Measurements from ENCODE around the gene SLC1A7. TPM values are rescaled to one million over a fixed set of nuclear protein-coding genes. Genes with fewer than 3 reads are reported as not detected.

Gene SLC1A7
- total RNA-seq, 1 donor from 2014 or later: not detected

DNA sequence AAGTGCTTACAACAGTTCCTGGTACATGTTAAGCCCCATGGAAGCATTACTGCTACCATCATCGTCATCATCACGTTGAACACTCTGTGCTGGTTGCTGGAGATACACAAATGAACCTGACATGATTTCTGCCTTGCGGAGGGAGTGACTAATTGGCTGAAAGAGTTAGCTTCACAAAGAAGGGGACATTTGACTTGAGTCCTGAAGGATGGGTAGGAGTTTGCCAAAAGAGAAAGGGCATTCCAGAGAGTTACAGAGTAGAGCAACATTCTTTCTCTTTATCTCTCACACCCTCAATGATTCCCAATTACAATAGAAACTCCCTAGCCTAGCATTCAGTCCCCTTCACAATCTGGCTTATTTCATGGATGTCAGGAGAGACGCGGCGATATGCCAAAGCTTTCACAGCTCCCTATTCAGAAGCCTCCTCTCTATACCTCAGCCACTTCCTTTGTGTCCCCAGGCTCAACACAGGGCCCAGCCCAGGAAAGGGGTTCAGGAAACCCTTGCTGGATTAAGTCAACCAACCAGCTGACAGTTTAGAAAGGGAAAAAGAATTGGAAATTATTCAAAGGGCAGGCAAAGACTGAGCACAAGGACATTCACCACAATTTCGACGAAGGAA, 38.0 kb downstream of the SLC1A7 start:
- DNase-seq (ENCODE audit: low spot score): no peak
- H3K27ac Mint-ChIP-seq: no peak overlapping the region
- intact Hi-C loops (cut with micrococcal nuclease): no loop called here
- no peaks in the 10 kb centered on the region for H3K36me3 Mint-ChIP-seq (ENCODE audit: low read depth)
- H3K9me3 Mint-ChIP-seq: no peaks in the 10 kb centered on the region
- H3K4me1 Mint-ChIP-seq (ENCODE audit: low read depth): peaks cover 18% of the 10 kb centered on the region
- peaks cover 4% of the 10 kb centered on the region for H3K27me3 Mint-ChIP-seq (ENCODE audit: low read depth)
- no peak overlapping the region for H3K4me3 Mint-ChIP-seq (ENCODE audit: low read depth)

DNA sequence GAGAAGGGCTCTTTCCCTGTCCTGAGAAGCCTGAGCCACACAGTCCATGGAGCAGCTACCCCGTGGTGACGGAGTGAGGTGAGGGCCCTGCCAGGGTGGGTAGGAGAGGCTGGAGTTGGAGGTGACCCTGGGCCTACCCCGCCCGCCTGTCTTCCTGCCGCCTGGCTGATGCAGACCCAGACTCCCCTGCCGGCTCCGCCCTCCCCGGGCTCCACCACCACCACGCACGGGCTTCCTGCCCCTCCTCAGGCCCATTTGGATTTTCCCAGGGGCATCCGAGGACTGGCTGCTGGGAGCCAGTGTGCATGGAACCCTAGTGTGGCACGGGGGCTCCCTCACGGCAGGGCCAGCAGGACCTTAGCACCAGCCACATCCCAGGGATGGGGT, 47.9 kb downstream of the SLC1A7 start:
- Mint-ChIP-seq H3K4me3 (ENCODE audit: low read depth) (no peak overlapping the region), H3K9me3 (no peaks in the 10 kb centered on the region), H3K4me1 (ENCODE audit: low read depth) (no peaks in the 10 kb centered on the region), H3K27ac (no peak overlapping the region), H3K36me3 (ENCODE audit: low read depth) (no peaks in the 10 kb centered on the region), H3K27me3 (ENCODE audit: low read depth) (no peaks in the 10 kb centered on the region)
- intact Hi-C loops (cut with micrococcal nuclease): no loop called here
- DNase-seq (ENCODE audit: low spot score): no peak

DNA sequence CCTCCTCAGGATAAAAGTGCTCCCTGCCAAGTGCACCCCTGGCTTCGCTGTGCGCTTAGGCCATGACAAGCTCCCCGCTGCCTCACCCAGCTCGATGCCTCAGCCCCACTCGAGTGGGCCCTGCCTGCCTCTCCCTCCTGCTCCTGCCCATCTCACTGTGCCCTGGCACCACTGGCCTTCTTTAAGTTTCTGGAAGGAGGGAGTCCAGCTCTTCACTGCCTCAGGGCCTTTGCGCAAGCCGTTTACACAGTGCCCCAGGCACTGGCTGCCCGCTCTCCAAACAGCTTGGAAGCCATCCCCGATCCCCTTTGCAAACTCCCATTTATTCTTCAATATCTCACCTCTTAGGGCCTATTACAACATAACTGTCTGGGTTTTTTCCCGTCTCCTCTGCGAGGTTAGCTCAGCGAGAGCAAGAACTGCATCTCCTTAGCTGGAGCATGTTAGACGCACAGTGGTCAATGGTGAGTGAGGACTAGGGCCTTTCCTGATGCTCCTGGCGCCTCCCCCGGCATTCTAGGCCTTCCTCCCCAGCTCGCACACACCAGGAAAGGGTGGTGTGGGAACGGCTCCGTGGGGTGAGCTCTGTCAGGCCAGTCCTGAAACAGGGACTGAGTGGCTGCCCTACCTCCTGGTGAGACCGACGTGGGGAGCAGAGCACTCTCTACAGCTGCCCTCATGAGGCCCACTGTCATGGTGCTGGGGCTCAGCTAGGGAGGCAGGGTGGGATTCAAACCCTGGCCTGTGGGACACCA, 48.5 kb downstream of the SLC1A7 start:
- Mint-ChIP-seq H3K27ac (no peak overlapping the region), H3K9me3 (no peaks in the 10 kb centered on the region), H3K4me1 (ENCODE audit: low read depth) (no peaks in the 10 kb centered on the region), H3K36me3 (ENCODE audit: low read depth) (no peaks in the 10 kb centered on the region), H3K27me3 (ENCODE audit: low read depth) (no peaks in the 10 kb centered on the region), H3K4me3 (ENCODE audit: low read depth) (no peak overlapping the region)
- no peak for DNase-seq (ENCODE audit: low spot score)
- intact Hi-C loops (cut with micrococcal nuclease): no loop called here

DNA sequence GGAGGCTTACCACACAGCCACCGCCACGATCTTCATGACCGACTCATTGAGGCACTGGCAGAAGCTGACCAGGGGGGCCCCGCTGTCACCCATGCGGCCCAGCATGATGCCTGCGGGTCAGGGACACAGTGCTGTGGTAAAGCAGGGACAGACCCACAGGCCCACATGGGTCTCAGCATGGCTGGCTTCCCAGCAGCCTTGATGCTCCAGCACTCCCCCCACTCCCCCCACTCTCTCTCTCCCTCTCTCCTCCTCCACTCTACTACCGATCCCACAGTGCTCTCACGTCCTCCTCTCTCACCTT, 49.0 kb downstream of the SLC1A7 start:
- no peaks in the 10 kb centered on the region for H3K36me3 Mint-ChIP-seq (ENCODE audit: low read depth)
- H3K4me3 Mint-ChIP-seq (ENCODE audit: low read depth): no peak overlapping the region
- H3K9me3 Mint-ChIP-seq: no peaks in the 10 kb centered on the region
- no peak overlapping the region for H3K27ac Mint-ChIP-seq
- H3K27me3 Mint-ChIP-seq (ENCODE audit: low read depth): no peaks in the 10 kb centered on the region
- H3K4me1 Mint-ChIP-seq (ENCODE audit: low read depth): no peaks in the 10 kb centered on the region
- no peak for DNase-seq (ENCODE audit: low spot score)
- intact Hi-C loops (cut with micrococcal nuclease): no loop called here

DNA sequence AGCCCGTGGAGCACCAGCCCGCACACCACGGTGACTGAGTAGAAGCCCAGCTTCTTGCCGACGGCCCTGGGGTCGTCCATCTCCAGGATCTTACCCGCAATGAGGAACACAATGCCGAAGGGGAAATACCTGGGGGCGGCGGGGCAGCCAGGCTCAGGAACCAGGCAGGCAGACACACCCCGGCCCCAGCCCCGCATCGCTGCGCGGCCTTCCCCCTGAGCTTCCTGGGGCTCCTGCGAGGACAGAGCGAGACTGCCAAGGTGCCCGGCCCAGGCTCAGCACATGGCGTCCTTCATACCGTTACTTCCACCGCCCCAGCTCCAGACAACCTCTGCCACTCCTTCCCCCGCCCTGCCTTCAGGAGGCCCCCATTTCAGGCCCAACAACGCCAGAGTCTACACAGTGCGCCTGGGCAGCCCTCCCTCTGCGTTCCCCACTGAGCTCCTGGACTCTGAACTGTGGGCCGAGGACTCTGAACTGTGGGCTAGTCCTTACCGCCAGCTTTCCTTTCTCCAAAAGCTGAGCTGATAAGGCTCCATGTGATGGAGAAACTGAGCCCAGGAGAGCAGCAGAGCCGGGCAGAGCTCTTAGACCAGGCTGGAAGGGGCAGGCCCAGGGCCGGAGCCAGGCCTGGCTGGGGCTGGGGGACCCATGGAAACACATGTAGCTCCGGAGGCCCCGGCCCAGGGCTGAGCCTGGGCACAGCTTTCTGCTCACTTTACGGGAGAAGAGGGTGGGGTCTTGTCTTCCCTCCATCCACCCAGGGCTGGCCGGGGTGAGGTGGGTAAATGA, 49.6 kb downstream of the SLC1A7 start:
- intact Hi-C loops (cut with micrococcal nuclease): no loop called here
- Mint-ChIP-seq H3K27me3 (ENCODE audit: low read depth) (no peaks in the 10 kb centered on the region), H3K27ac (no peak overlapping the region), H3K9me3 (no peaks in the 10 kb centered on the region), H3K36me3 (ENCODE audit: low read depth) (no peaks in the 10 kb centered on the region), H3K4me3 (ENCODE audit: low read depth) (no peak overlapping the region), H3K4me1 (ENCODE audit: low read depth) (no peaks in the 10 kb centered on the region)
- no peak for DNase-seq (ENCODE audit: low spot score)

DNA sequence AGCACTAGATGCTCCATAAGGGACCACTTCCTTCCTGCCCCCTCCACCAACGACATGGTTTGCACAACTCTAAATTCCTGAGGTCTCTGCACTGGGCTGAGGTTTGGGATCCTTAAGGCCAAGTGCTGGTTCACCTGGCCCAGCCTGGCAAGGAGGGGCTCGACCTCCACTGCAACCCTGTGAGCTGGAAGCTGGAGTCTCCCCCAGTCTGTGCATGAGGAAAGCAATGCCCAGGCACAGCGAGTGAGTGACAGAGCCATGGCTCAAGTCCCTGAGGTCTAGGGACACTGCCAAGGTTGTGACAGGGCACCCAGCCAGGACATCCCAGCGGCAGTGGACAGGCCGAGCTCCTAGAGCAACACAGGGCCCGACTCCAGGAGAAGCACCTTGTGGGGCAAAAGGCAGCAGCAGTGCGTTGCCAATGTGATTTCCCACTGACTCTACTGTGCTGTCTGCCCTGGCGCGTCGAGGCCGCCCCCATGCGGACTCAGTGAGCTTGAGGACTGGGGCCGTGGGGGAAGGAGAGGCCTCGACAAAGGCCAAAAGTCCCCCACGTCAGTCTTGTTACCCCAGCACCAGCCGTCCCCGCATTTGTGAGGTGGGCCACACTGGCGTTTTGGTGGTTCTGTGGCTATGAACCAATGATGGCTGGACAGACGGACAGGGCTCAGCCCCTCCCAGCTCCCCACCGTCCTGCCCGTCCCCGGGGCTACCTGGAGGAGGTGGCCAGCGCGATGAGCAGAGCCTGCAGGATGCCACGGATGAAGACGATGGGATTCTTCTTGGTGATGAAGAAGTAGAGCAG, 50.4 kb downstream of the SLC1A7 start:
- H3K36me3 Mint-ChIP-seq (ENCODE audit: low read depth): no peaks in the 10 kb centered on the region
- DNase-seq (ENCODE audit: low spot score): no peak
- intact Hi-C loops (cut with micrococcal nuclease): no loop called here
- no peak overlapping the region for H3K4me3 Mint-ChIP-seq (ENCODE audit: low read depth)
- H3K27ac Mint-ChIP-seq: no peak overlapping the region
- no peaks in the 10 kb centered on the region for H3K9me3 Mint-ChIP-seq
- H3K27me3 Mint-ChIP-seq (ENCODE audit: low read depth): no peaks in the 10 kb centered on the region
- H3K4me1 Mint-ChIP-seq (ENCODE audit: low read depth): no peaks in the 10 kb centered on the region

DNA sequence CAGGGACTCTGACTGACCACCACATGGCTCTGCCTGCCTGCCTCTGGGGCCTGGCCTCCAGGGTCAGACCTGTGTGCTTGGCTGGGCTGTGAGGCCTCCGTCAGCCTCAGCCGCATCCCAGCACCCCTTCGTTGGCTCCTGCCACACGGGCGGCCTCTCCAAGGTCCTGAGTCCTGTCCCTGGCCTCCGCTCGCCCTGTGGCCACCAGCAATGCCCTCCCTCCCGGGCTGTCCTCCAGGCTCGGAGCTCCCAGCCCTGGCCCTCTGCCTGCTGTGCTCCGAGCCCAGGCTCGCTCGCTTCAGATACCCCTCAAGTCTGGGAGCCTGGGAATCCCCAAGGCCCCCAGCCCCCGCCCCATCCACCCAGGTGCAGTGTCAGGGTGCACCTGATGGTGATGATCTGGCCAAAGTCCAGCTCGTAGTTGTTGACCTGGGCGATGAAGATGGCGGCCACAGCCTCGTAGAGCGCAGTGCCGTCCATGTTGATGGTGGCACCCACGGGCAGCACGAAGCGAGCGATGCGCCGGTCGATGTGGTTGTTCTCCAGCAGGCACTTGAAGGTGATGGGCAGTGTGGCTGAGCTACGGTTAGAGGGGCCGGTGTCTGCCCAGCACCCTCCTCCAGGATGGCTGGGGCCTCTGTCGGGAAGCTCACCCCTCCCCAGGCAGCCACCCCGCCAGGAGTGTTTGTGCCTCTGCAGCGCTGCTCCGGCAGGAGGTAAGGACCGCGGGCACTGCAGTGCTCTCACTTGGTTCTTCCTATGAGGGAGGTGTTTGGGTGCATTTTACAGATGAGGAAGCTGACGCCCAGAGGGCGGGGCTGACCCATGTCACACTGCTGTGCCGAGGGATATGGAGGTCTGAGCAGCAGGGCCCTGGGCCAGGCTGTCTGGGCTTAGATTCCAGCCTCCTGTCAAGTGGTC, 52.0 kb downstream of the SLC1A7 start:
- no peaks in the 10 kb centered on the region for H3K9me3 Mint-ChIP-seq

DNA sequence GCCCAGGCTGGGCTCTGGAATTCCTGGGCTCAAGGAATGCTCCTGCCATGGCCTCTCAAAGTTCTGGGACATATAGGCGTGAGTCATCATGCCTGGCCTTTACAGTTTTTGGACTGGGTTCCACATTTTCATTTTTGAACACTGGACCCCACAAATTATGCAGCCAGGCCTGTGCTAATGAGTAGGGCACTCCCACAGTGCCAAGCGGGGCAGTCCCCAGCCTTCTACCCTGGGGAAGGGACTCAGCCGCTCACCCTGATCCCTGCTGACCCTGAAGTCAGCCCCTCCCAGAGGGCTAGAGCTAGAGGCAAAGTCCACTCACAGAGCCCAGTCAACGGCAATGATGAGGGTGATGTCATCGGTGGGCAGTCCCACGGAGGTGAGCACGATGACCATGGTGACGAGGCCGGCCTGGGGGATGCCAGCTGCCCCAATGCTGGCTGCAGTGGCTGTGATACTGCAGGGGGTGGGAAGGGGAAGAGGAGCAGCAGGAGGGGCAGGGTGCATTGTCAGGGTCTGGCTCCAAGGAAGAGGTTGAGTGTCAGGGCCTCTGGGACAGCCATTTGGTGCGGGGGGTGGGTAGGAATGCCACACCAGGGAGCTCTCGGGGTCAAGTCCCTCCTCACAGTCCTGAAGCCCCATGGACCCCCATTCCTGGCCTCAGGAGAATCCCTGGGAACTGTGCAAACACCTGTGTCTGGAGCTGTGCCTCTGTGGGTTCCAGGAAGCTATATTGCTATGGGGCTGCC, 52.8 kb downstream of the SLC1A7 start:
- H3K27me3 Mint-ChIP-seq (ENCODE audit: low read depth): no peaks in the 10 kb centered on the region
- H3K4me3 Mint-ChIP-seq (ENCODE audit: low read depth): no peak overlapping the region
- no peak overlapping the region for H3K27ac Mint-ChIP-seq
- intact Hi-C loops (cut with micrococcal nuclease): no loop called here
- H3K36me3 Mint-ChIP-seq (ENCODE audit: low read depth): no peaks in the 10 kb centered on the region
- no peak for DNase-seq (ENCODE audit: low spot score)
- H3K9me3 Mint-ChIP-seq: no peaks in the 10 kb centered on the region
- H3K4me1 Mint-ChIP-seq (ENCODE audit: low read depth): no peaks in the 10 kb centered on the region

More for the DNA sequence above, 52.0 kb downstream of the SLC1A7 start:
- H3K4me1 Mint-ChIP-seq (ENCODE audit: low read depth): no peaks in the 10 kb centered on the region
- H3K27ac Mint-ChIP-seq: no peak overlapping the region
- H3K27me3 Mint-ChIP-seq (ENCODE audit: low read depth): no peaks in the 10 kb centered on the region
- intact Hi-C loops (cut with micrococcal nuclease): no loop called here
- H3K4me3 Mint-ChIP-seq (ENCODE audit: low read depth): no peak overlapping the region
- DNase-seq (ENCODE audit: low spot score): no peak
- no peaks in the 10 kb centered on the region for H3K36me3 Mint-ChIP-seq (ENCODE audit: low read depth)

DNA sequence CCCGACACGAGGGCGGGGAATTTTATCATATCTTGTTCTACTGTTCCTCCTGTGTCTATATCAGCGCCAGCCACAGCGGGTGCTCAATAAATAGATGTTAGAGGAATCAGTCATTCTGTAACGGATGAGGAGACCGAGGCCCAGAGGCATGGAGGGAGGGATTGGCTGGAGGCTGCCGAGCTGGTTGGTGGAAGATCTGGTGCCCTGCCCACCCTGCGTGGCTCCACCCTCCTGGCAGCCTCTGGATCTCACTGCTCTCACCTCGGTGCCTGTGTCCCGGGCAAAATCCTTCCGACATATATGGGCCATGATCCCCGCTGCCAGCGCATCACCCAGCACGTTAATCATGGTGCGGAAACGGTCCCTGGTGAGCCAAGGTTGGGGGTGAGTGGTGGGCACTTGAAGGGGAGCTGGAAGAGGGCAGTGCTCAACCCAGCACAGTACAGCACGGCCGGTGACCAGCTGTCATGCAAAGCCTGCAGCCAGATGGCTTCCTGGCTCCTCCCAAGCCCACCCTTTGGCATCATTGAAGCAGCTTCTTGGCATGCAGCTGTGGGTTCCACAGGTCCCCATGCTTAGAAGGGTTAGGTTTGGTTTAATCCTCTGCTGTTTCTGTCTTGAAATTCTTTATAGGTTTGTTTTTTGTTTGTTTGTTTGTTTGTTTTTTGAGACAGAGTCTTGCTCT, 53.7 kb downstream of the SLC1A7 start:
- no peak for DNase-seq (ENCODE audit: low spot score)
- intact Hi-C loops (cut with micrococcal nuclease): no loop called here
- H3K4me1 Mint-ChIP-seq (ENCODE audit: low read depth): no peaks in the 10 kb centered on the region
- H3K36me3 Mint-ChIP-seq (ENCODE audit: low read depth): no peaks in the 10 kb centered on the region
- no peak overlapping the region for H3K4me3 Mint-ChIP-seq (ENCODE audit: low read depth)
- no peak overlapping the region for H3K27ac Mint-ChIP-seq
- no peaks in the 10 kb centered on the region for H3K27me3 Mint-ChIP-seq (ENCODE audit: low read depth)
- no peaks in the 10 kb centered on the region for H3K9me3 Mint-ChIP-seq

DNA sequence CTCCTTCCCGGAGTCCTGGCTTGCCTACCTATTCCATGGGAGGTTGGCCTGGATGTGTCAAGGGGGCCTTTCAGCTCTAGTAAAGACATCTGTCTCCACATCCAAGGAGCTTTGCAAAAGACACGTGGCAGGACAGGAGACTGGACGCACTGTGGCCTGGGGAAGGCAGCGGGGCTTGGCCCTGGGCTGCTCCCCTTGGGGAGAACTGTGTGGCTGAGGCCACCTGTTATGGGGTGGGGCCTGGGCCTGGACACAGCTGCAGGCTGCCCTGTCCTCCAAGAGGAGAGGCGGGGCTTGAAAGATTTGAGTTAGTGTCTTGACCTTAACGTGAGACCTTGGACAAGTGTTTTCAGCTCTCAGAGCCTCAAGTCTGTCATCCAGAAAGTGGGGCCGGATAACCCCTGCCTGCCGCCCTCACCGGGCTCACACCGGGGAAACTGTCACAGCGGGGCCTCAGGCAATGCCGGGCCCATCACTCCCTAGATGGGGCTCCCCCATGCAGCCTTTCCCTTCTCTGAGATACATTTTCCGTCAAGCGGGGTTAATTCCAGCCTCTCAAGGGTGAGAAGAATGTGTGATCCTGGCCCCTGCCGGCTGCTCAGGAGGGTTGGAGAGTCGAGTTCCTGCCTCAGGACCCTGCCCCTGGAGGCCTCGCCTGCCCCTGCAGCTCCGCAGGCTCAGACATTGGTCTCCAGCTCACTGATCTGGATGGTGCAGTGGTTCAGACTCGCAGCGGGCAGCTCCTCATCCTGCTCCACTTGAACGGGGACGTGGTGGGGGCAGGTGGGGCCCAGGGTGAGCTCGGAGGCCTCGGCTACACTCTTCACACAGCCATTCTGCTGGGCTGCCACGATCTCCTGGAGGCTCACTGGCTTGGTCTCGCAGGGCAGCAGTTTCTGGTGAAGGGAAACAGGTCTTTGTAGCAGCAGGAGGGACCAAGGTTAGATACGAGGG, 54.8 kb downstream of the SLC1A7 start:
- Mint-ChIP-seq H3K36me3 (ENCODE audit: low read depth) (no peaks in the 10 kb centered on the region), H3K4me1 (ENCODE audit: low read depth) (no peaks in the 10 kb centered on the region), H3K9me3 (no peaks in the 10 kb centered on the region), H3K27ac (no peak overlapping the region), H3K27me3 (ENCODE audit: low read depth) (no peaks in the 10 kb centered on the region), H3K4me3 (ENCODE audit: low read depth) (no peak overlapping the region)
- DNase-seq (ENCODE audit: low spot score): no peak
- intact Hi-C loops (cut with micrococcal nuclease): no loop called here
